Activated T-cell treated with anti-CD3 and anti-CD28 coated beads, Interleukin-2, amount 50 U/mL, for 72 hours (primary cell): ENCODE measurements around the gene UGT1A8. TPM values are rescaled to one million over a fixed set of nuclear protein-coding genes. Genes with fewer than 3 reads are reported as not detected.
"Not testable (repeated sequence)": the region's sequence is repeated elsewhere in the genome, so short reads cannot be mapped to it uniquely, and the experiment has no call there.

Source experiments
- ATAC-seq, 2 donors: fragments of 150-1000 bp; cut with Tn5 transposase; replicated peaks in 1 of 2; 2 replicates each; pipeline ENCODE4 v1.10.0; 2021; ENCODE audit warnings: moderate library complexity in 2 of 2, mild to moderate bottlenecking in 1 of 2
- DNase-seq, 2 donors: peaks; one replicate each; pipeline ENCODE4 v3.0.0; 2021 to 2022; ENCODE audit warnings: mixed read lengths in 1 of 2
- H3K27ac Mint-ChIP-seq: one replicate; pipeline ENCODE4 v1.8.0; 2022; ENCODE audit warnings: mild to moderate bottlenecking, moderate library complexity, mixed read lengths
- H3K27me3 Mint-ChIP-seq: one replicate; pipeline ENCODE4 v1.8.0; 2022; ENCODE audit warnings: low read depth, mixed read lengths
- H3K36me3 Mint-ChIP-seq, 2 donors: one replicate each; pipeline ENCODE4 v1.8.0; 2022; ENCODE audit warnings: mixed read lengths in 2 of 2, mild to moderate bottlenecking in 1 of 2; ENCODE audit not compliant: insufficient read depth in 2 of 2
- H3K4me1 Mint-ChIP-seq: one replicate; pipeline ENCODE4 v1.8.0; 2022; ENCODE audit warnings: low read depth, mixed read lengths
- H3K4me3 Mint-ChIP-seq, 2 donors: one replicate each; pipeline ENCODE4 v1.8.0; 2022; ENCODE audit warnings: mild to moderate bottlenecking in 2 of 2, mixed read lengths in 2 of 2, moderate library complexity in 2 of 2
- H3K9me3 Mint-ChIP-seq, 2 donors: one replicate each; pipeline ENCODE4 v1.8.0; 2022; ENCODE audit warnings: mixed read lengths in 2 of 2
- total RNA-seq, 2 donors: library from RNA; stranded (reverse); gene quantifications; one replicate each; pipeline ENCODE4 v1.2.3, GENCODE V29; 2022

Gene UGT1A8
- not detected for total RNA-seq

- H3K36me3 Mint-ChIP-seq, H3K4me1 Mint-ChIP-seq, ATAC-seq, DNase-seq, H3K9me3 Mint-ChIP-seq, H3K27ac Mint-ChIP-seq, H3K4me3 Mint-ChIP-seq: not testable (repeated sequence)
- peaks cover 29% of the 10 kb centered on the region for H3K27me3 Mint-ChIP-seq
These were observed at the start of gene UGT1A8 for GRCh38 chr2:233617476-233617875. TSS of gene UGT1A8 (plus strand) at chr2:233617633. CDS start at chr2:233617708, 75 bp downstream.

GRCh38 chr2:233571001-233571400, 46.4 kb upstream of the UGT1A8 start:
- H3K9me3 Mint-ChIP-seq: peaks cover 1 to 2% of the 10 kb centered on the region in 2 donors
- no peak for ATAC-seq

GRCh38 chr2:233571462-233571861, 46.0 kb upstream of the UGT1A8 start:
- Mint-ChIP-seq H3K4me3 (no peak overlapping the region), H3K27me3 (peaks cover 8% of the 10 kb centered on the region), H3K27ac (no peak overlapping the region), H3K9me3 (peaks cover 1 to 2% of the 10 kb centered on the region in 2 donors), H3K36me3 (no peaks in the 10 kb centered on the region), H3K4me1 (no peaks in the 10 kb centered on the region)
- ATAC-seq: no peak
- DNase-seq: no peak

More at GRCh38 chr2:233571001-233571400, 46.4 kb upstream of the UGT1A8 start:
- H3K36me3 Mint-ChIP-seq: no peaks in the 10 kb centered on the region
- DNase-seq: no peak
- H3K4me1 Mint-ChIP-seq: no peaks in the 10 kb centered on the region
- H3K4me3 Mint-ChIP-seq: no peak overlapping the region
- H3K27me3 Mint-ChIP-seq: peaks cover 8% of the 10 kb centered on the region
- H3K27ac Mint-ChIP-seq: no peak overlapping the region

DNA sequence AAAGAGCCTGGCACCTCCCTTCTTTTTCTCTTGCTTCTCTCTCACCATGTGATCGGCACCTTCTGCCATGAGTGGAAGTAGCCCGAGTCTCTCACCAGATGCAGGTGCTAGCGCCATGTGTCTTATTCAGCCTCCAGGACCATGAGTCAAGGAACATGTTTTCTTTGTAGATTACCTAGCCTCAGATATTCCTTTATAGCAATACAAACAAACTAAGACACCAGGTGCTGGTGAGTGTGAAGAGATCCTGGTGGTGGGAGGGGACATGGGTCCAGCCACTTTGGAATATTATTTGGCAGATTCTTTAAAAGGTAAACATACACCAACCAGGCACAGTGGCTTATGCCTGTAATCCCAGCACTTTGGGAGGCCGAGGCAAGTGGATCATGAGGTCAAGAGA, 45.0 kb upstream of the UGT1A8 start:
- Mint-ChIP-seq H3K9me3 (peaks cover 1 to 4% of the 10 kb centered on the region in 2 donors), H3K36me3 (peaks cover 0 to 4% of the 10 kb centered on the region in 2 donors), H3K27ac (no peak overlapping the region), H3K4me3 (no peak overlapping the region), H3K4me1 (no peaks in the 10 kb centered on the region), H3K27me3 (peaks cover 8% of the 10 kb centered on the region)
- DNase-seq (no peak), ATAC-seq (no peak)

DNA sequence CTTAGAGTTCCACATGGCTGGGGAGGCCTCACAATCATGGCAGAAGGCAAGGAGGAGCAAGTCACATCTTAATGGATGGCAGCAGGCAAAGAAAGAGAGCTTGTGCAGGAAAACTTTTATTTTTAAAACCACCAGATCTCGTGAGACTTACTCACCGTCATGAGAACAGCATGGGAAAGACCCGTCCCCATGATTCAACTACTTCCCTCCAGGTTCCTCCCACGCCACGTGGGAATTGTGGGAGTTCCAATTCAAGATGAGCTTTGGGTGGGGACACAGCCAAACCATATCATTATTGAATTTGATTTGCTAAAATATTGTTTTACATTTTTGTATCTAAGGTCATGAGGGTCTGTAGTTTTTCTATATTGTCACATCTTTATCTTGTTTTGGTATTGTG, 40.1 kb upstream of the UGT1A8 start:
- ATAC-seq, H3K9me3 Mint-ChIP-seq: not testable (repeated sequence)

DNA sequence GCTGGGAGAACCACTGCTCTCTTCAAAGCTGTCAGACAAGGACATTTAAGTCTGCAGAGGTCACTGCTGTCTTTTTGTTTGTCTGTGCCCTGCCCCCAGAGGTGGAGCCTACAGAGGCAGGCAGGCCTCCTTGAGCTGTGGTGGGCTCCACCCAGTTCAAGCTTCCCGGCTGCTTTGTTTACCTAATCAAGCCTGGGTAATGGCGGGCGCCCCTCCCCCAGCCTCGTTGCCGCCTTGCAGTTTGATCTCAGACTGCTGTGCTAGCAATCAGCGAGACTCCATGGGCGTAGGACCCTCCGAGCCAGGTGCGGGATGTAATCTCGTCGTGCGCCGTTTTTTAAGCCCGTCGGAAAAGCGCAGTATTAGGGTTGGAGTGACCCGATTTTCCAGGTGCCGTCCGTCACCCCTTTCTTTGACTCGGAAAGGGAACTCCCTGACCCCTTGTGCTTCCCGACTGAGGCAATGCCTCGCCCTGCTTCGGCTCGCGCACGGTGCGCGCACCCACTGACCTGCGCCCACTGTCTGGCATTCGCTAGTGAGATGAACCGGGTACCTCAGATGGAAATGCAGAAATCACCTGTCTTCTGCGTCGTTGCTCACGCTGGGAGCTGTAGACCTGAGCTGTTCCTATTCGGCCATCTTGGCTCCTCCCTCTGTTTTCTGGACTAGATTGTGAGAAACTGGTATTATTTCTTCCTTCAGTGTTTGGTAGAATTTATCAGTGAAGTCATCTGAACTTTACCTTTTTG, 34.0 kb upstream of the UGT1A8 start:
- ATAC-seq, H3K4me3 Mint-ChIP-seq, H3K36me3 Mint-ChIP-seq, H3K27ac Mint-ChIP-seq, H3K9me3 Mint-ChIP-seq, DNase-seq, H3K4me1 Mint-ChIP-seq: not testable (repeated sequence)
- H3K27me3 Mint-ChIP-seq: peaks cover 18% of the 10 kb centered on the region

More for the DNA sequence above, 40.1 kb upstream of the UGT1A8 start:
- not testable (repeated sequence) for H3K36me3 Mint-ChIP-seq, H3K27me3 Mint-ChIP-seq, H3K4me1 Mint-ChIP-seq, DNase-seq, H3K4me3 Mint-ChIP-seq, H3K27ac Mint-ChIP-seq

GRCh38 chr2:233584210-233584609, 33.2 kb upstream of the UGT1A8 start:
- no peaks in the 10 kb centered on the region for H3K4me1 Mint-ChIP-seq
- ATAC-seq: no peak
- no peak for DNase-seq
- H3K9me3 Mint-ChIP-seq: no peaks in the 10 kb centered on the region
- H3K27ac Mint-ChIP-seq: no peak overlapping the region
- peaks cover 25% of the 10 kb centered on the region for H3K27me3 Mint-ChIP-seq
- peaks cover 0 to 1% of the 10 kb centered on the region in 2 donors for H3K36me3 Mint-ChIP-seq
- H3K4me3 Mint-ChIP-seq: no peak overlapping the region

DNA sequence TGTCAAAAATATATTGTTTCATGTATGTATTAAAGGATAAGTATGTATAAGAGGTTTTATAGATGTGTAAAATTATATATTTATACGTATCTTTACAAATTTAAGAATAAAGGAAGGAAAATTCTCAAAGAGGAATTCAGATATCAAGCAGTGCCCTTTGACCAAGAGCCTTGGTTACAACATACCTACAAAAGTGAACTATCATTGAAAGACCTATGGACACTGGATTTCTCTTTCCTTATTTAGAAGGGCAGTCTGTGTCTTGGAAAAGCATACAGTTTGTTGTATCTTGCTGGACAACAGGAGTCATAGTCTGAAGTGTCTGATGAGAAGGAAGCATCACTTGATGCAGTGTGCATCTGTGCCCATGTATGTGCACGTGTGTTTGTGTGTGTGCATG, 29.0 kb upstream of the UGT1A8 start:
- H3K27me3 Mint-ChIP-seq: peaks cover 25% of the 10 kb centered on the region
- H3K36me3 Mint-ChIP-seq: peaks cover 0 to 1% of the 10 kb centered on the region in 2 donors
- H3K9me3 Mint-ChIP-seq: no peaks in the 10 kb centered on the region
- no peak overlapping the region for H3K4me3 Mint-ChIP-seq
- DNase-seq (no peak), ATAC-seq (no peak)
- H3K27ac Mint-ChIP-seq: no peak overlapping the region
- H3K4me1 Mint-ChIP-seq: peaks cover 3% of the 10 kb centered on the region

DNA sequence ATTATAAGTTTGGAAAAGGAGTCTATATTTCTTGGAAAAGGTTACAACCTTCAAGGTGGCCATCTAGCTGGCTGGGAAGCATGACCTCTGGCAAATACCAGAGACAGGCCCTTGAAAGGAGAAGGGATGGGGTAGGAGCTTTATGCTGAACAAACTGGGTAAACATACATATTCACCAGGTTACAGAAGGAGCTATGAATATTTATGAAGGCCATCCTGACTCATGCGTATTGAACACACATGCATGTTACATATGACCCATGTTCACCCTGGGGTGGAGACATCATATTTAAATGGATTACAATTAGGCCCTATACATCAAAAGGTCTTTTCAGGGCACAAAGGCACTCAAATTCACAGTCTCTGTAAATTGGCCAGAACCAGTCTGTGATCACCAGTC, 24.7 kb upstream of the UGT1A8 start:
- not testable (repeated sequence) for H3K4me3 Mint-ChIP-seq, ATAC-seq, H3K4me1 Mint-ChIP-seq, H3K9me3 Mint-ChIP-seq, DNase-seq, H3K36me3 Mint-ChIP-seq, H3K27ac Mint-ChIP-seq
- H3K27me3 Mint-ChIP-seq: peaks cover 20% of the 10 kb centered on the region

DNA sequence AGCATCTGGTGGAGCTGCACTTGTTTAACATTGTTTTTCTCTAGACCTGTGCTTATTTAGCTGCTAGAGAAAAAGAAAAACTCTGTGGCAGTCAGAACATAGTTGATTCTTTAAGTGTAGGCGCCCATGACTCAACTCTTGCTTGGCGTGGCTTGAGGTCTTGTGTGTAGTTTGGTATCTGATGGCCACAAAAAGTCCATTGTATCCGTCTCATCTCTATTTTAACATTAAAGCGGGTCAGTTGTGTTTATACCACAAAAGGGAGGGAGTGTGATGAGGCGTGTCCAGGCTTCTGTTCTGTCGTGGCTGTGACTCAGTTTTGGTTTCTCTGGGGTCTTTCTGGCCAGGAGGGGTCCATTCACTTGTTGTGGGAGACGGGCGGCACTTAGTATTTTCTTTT, 24.2 kb upstream of the UGT1A8 start:
- Mint-ChIP-seq H3K36me3 (no peaks in the 10 kb centered on the region), H3K4me1 (peaks cover 3% of the 10 kb centered on the region), H3K9me3 (no peaks in the 10 kb centered on the region), H3K27me3 (peaks cover 19% of the 10 kb centered on the region), H3K27ac (no peak overlapping the region), H3K4me3 (no peak overlapping the region)
- no peak for ATAC-seq
- no peak for DNase-seq

DNA sequence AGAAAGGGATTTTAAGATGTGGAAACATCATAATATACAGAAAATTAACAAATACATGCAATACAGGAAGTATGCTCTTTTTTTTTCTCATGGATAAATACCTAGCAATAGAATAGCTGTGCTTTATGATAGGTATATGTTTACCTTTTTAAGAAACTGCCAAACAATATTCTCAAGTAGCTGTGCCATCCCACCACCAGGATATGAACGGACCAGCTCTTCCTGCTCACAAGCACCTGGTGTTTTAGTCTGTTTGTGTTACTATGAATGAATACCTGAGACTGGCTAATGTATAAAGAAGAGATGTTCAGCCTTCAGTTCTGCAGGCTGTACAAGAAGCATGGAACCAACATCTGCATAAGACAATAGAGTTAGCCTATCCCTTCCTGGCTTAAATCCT, 19.9 kb upstream of the UGT1A8 start:
- no peak overlapping the region for H3K4me3 Mint-ChIP-seq
- no peak for DNase-seq
- no peaks in the 10 kb centered on the region for H3K36me3 Mint-ChIP-seq
- ATAC-seq: no peak
- peaks cover 22% of the 10 kb centered on the region for H3K27me3 Mint-ChIP-seq
- H3K4me1 Mint-ChIP-seq: peaks cover 3% of the 10 kb centered on the region
- no peaks in the 10 kb centered on the region for H3K9me3 Mint-ChIP-seq
- H3K27ac Mint-ChIP-seq: no peak overlapping the region

GRCh38 chr2:233598952-233599351, 18.5 kb upstream of the UGT1A8 start:
- no peak for DNase-seq
- Mint-ChIP-seq H3K27ac (no peak overlapping the region), H3K4me1 (no peaks in the 10 kb centered on the region), H3K27me3 (peaks cover 19% of the 10 kb centered on the region), H3K9me3 (no peaks in the 10 kb centered on the region), H3K36me3 (peaks cover 0 to 2% of the 10 kb centered on the region in 2 donors), H3K4me3 (no peak overlapping the region)
- ATAC-seq: no peak

GRCh38 chr2:233600386-233600785, 17.0 kb upstream of the UGT1A8 start:
- H3K27ac Mint-ChIP-seq: no peak overlapping the region
- H3K36me3 Mint-ChIP-seq: peaks cover 0 to 2% of the 10 kb centered on the region in 2 donors
- peaks cover 11% of the 10 kb centered on the region for H3K27me3 Mint-ChIP-seq
- no peaks in the 10 kb centered on the region for H3K4me1 Mint-ChIP-seq
- DNase-seq (no peak), ATAC-seq (no peak)
- no peak overlapping the region for H3K4me3 Mint-ChIP-seq
- no peaks in the 10 kb centered on the region for H3K9me3 Mint-ChIP-seq

DNA sequence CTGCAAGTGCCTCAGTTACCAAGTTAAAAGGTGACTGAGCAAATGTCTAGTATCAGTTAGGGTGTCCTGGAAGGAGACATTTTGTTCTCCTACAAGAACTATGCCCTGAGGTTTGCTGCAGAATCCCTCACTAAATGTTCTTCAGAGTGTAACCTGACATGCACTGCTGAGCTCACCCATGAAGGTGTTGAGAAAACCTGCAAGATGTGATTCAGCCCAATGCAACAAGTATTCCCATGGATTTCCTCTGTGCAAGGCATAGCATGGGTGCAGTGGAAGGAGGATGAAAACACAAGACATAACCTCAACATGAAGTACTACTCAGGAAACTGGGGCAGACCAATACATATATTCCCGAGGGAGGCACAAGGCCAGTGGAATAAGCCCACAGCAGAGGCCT, 15.4 kb upstream of the UGT1A8 start:
- H3K4me1 Mint-ChIP-seq: no peaks in the 10 kb centered on the region
- H3K27me3 Mint-ChIP-seq: peaks cover 11% of the 10 kb centered on the region
- H3K4me3 Mint-ChIP-seq: no peak overlapping the region
- DNase-seq: no peak
- no peaks in the 10 kb centered on the region for H3K9me3 Mint-ChIP-seq
- no peak for ATAC-seq
- no peak overlapping the region for H3K27ac Mint-ChIP-seq
- H3K36me3 Mint-ChIP-seq: peaks cover 0 to 2% of the 10 kb centered on the region in 2 donors
